Stimulated activated naive CD8-positive, alpha-beta T cell treated with anti-CD3 and anti-CD28 coated beads, Interleukin-15, Interleukin-2, amounts not matched to agents 100 ng/mL and 50 ng/mL, for 24 hours (primary cell): ENCODE results near the gene PRUNE1.

Experiments used
- H3K27ac Mint-ChIP-seq: one replicate; pipeline ENCODE4 v1.8.0; 2021; ENCODE audit warnings: mild to moderate bottlenecking, mixed read lengths
- H3K27me3 Mint-ChIP-seq: one replicate; pipeline ENCODE4 v1.8.0; 2021; ENCODE audit warnings: mixed read lengths
- H3K36me3 Mint-ChIP-seq: one replicate; pipeline ENCODE4 v1.8.0; 2021; ENCODE audit warnings: low read depth, mixed read lengths
- H3K4me1 Mint-ChIP-seq: one replicate; pipeline ENCODE4 v1.8.0; 2021; ENCODE audit warnings: low read depth, mixed read lengths
- H3K4me3 Mint-ChIP-seq: one replicate; pipeline ENCODE4 v1.8.0; 2021; ENCODE audit warnings: mild to moderate bottlenecking, mixed read lengths
- H3K9me3 Mint-ChIP-seq: one replicate; pipeline ENCODE4 v1.8.0; 2021; ENCODE audit warnings: mixed read lengths

The PRUNE1 gene

GRCh38 chr1:151062741-151063371 lies 54.6 kb downstream of the PRUNE1 start:
- Mint-ChIP-seq H3K36me3 (peaks cover 19% of the 10 kb centered on the region), H3K4me3 (no peak overlapping the region), H3K27me3 (no peaks in the 10 kb centered on the region)

GRCh38 chr1:151065089-151065645 lies 56.9 kb downstream of the PRUNE1 start:
- no peak overlapping the region for H3K27ac Mint-ChIP-seq
- H3K36me3 Mint-ChIP-seq = peaks cover 6% of the 10 kb centered on the region
- no peaks in the 10 kb centered on the region for H3K9me3 Mint-ChIP-seq
- H3K4me3 Mint-ChIP-seq = no peak overlapping the region
- peaks cover 47% of the 10 kb centered on the region for H3K4me1 Mint-ChIP-seq
- no peaks in the 10 kb centered on the region for H3K27me3 Mint-ChIP-seq

More at GRCh38 chr1:151062741-151063371, 54.6 kb downstream of the PRUNE1 start:
- no peaks in the 10 kb centered on the region for H3K9me3 Mint-ChIP-seq
- H3K4me1 Mint-ChIP-seq = peaks cover 34% of the 10 kb centered on the region
- no peak overlapping the region for H3K27ac Mint-ChIP-seq

- Mint-ChIP-seq H3K9me3 (no peaks in the 10 kb centered on the region), H3K4me1 (peaks cover 40% of the 10 kb centered on the region), H3K27ac (no peak overlapping the region), H3K36me3 (peaks cover 12% of the 10 kb centered on the region), H3K27me3 (no peaks in the 10 kb centered on the region), H3K4me3 (no peak overlapping the region)
These were observed 58.9 kb downstream of the PRUNE1 start for GRCh38 chr1:151067185-151067584.

GRCh38 chr1:151069103-151069486 lies 60.8 kb downstream of the PRUNE1 start:
- Mint-ChIP-seq H3K27me3 (no peaks in the 10 kb centered on the region), H3K4me3 (peak overlapping the region; percentile 98), H3K9me3 (no peaks in the 10 kb centered on the region), H3K27ac (peak overlapping the region; percentile 100), H3K36me3 (peaks cover 16% of the 10 kb centered on the region), H3K4me1 (peaks cover 35% of the 10 kb centered on the region)

GRCh38 chr1:151070474-151071276 lies 62.4 kb downstream of the PRUNE1 start, which contains the start of gene GABPB2:
Gene GABPB2 (plus strand): TSS chr1:151070761. CDS start chr1:151088190, 17,429 bp downstream.
- Mint-ChIP-seq H3K9me3 (no peaks in the 10 kb centered on the region), H3K27ac (peak within 1 kb of the TSS; percentile 100), H3K4me3 (peak within 1 kb of the TSS; percentile 98), H3K36me3 (peaks cover 18% of the 10 kb centered on the region), H3K4me1 (peaks cover 35% of the 10 kb centered on the region), H3K27me3 (no peaks in the 10 kb centered on the region)

- peaks cover 35% of the 10 kb centered on the region for H3K4me1 Mint-ChIP-seq
- peak overlapping the region; percentile 100 for H3K27ac Mint-ChIP-seq
- peak overlapping the region; percentile 98 for H3K4me3 Mint-ChIP-seq
- peaks cover 17% of the 10 kb centered on the region for H3K36me3 Mint-ChIP-seq
- H3K9me3 Mint-ChIP-seq = no peaks in the 10 kb centered on the region
- H3K27me3 Mint-ChIP-seq = no peaks in the 10 kb centered on the region
These were observed 64.0 kb downstream of the PRUNE1 start for GRCh38 chr1:151072224-151072623.
